Measurements from ENCODE around the gene DNM3.
A peak's percentile ranks its signal among the peaks of the same experiment; 100 is the strongest.

DNM3 gene

DNA sequence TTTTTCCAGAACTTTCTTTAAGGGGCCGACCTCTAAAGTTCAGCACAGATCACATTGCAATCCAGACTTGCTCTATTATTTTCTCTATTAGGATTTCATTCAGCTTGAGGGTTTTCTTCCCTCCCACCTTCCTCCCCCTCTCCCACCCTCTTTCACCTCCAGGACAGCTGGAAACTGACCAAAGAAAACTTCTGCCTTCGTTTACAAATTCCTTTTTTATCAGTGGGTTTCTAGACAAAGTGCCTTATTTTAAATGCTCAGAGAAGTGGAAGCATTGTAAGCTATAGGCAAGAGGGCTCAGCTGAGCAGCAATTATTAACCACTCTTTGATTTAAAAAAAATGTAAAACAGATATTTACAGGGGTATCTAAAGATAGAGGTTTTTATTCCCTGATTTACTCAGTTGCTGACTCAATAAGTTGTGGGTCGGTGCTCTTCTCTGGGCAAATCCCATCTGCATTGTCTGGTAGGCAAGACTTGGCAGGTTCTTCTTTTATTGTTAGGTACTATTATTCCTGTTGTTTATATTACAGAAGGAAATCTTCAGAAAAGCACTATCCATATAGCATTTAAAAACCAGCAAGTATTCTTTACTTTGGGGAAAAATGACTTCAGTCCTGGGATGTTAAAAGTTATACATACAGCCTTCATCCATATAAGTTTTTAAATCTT, 302.2 kb downstream of the DNM3 start:
- H3K4me1 ChIP-seq (ENCODE audit: control insufficient read depth, insufficient read depth, low read length) = peaks cover 10% of the 10 kb centered on the region
- H3K36me3 ChIP-seq (ENCODE audit: control insufficient read depth, insufficient read depth, low read length) = no peaks in the 10 kb centered on the region
- H3K9ac ChIP-seq (ENCODE audit: low read length) = peak overlapping the region; percentile 52
- no peak overlapping the region for H3K4me3 ChIP-seq (ENCODE audit: low read length)
- H3K9me3 ChIP-seq (ENCODE audit: control insufficient read depth, low read length) = no peaks in the 10 kb centered on the region
- H3K27me3 ChIP-seq (ENCODE audit: control insufficient read depth, insufficient read depth, low read length) = no peaks in the 10 kb centered on the region

DNA sequence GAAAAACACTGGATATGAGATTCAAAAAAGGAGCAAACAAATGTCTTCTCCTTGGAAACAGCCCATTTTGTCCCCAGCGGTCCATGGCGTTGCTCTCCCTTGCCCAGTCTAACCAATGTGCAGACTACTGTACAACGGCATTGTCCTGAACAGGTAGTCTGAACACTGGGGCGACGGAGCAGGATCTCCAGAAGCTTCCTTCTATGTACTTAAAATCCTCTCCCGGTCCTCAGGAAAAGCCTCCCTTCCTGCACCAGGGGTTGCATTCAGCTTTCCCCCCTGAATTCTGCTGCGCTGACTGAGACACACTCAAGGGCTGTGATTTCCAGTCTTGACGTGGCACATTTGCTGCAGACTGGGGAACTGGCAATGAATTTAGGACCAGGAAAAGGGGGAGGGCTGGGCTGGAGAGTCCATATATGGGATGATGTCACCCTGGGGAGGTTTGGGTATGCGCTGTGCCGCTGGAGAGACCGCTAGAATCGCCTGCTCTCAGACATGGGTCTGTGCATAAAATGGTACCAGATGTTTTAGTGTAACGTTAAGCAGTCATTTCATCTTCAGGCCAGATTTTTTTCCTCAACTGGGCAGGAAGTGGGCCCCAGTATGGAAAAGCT, 303.3 kb downstream of the DNM3 start:
- H3K4me3 ChIP-seq (ENCODE audit: low read length) = no peak overlapping the region
- peaks cover 10% of the 10 kb centered on the region for H3K4me1 ChIP-seq (ENCODE audit: control insufficient read depth, insufficient read depth, low read length)
- no peaks in the 10 kb centered on the region for H3K36me3 ChIP-seq (ENCODE audit: control insufficient read depth, insufficient read depth, low read length)
- H3K9ac ChIP-seq (ENCODE audit: low read length) = peak overlapping the region; percentile 60
- no peaks in the 10 kb centered on the region for H3K9me3 ChIP-seq (ENCODE audit: control insufficient read depth, low read length)
- no peaks in the 10 kb centered on the region for H3K27me3 ChIP-seq (ENCODE audit: control insufficient read depth, insufficient read depth, low read length)

DNA sequence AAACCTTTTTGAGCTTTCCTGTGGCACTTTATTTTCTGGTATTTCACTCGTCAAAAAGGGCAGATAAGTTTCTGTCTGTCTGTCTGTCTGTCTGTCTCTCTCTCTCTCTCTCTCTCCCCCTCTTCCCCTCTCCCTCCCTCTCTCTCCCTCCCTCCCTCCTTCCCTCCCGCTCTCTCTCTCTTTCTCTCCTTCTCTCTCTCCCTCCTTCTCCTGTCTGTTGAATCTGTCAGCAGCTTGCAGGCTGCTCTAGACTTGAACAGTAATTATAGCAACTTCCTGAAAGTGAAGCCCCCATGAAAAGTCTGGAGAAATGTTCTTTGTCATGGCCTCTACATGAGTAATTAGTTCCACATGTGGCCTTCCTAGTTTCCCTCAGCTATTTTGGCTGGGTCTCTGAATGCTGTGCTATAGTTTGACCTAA, 303.9 kb downstream of the DNM3 start:
- Histone ChIP-seq H3K9me3 (ENCODE audit: control insufficient read depth, low read length) (no peaks in the 10 kb centered on the region), H3K27me3 (ENCODE audit: control insufficient read depth, insufficient read depth, low read length) (no peaks in the 10 kb centered on the region), H3K36me3 (ENCODE audit: control insufficient read depth, insufficient read depth, low read length) (no peaks in the 10 kb centered on the region), H3K4me1 (ENCODE audit: control insufficient read depth, insufficient read depth, low read length) (peaks cover 10% of the 10 kb centered on the region), H3K4me3 (ENCODE audit: low read length) (no peak overlapping the region), H3K9ac (ENCODE audit: low read length) (peak overlapping the region; percentile 40)

DNA sequence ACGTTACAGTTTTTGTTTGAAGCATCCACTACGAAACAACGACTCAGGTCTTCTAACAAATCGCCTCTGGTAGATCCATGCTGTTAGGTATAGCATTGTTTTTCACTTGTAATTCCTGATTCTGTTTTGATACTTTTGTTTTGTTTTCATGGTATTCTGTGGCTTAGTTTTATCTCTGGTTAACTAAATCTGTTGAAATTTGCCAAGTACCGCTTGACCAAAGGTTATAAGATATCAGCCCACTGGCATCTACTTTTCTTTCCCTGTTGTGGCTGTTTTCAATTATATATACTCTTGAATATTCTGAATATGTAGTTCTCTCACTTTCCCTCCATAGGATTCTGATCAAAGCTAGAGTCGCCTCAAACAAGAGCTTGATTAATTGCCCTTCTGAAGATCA, 304.4 kb downstream of the DNM3 start:
- no peak overlapping the region for H3K4me3 ChIP-seq (ENCODE audit: low read length)
- H3K9ac ChIP-seq (ENCODE audit: low read length) = peak overlapping the region; percentile 40
- H3K4me1 ChIP-seq (ENCODE audit: control insufficient read depth, insufficient read depth, low read length) = peaks cover 10% of the 10 kb centered on the region
- H3K36me3 ChIP-seq (ENCODE audit: control insufficient read depth, insufficient read depth, low read length) = no peaks in the 10 kb centered on the region
- no peaks in the 10 kb centered on the region for H3K9me3 ChIP-seq (ENCODE audit: control insufficient read depth, low read length)
- no peaks in the 10 kb centered on the region for H3K27me3 ChIP-seq (ENCODE audit: control insufficient read depth, insufficient read depth, low read length)

DNA sequence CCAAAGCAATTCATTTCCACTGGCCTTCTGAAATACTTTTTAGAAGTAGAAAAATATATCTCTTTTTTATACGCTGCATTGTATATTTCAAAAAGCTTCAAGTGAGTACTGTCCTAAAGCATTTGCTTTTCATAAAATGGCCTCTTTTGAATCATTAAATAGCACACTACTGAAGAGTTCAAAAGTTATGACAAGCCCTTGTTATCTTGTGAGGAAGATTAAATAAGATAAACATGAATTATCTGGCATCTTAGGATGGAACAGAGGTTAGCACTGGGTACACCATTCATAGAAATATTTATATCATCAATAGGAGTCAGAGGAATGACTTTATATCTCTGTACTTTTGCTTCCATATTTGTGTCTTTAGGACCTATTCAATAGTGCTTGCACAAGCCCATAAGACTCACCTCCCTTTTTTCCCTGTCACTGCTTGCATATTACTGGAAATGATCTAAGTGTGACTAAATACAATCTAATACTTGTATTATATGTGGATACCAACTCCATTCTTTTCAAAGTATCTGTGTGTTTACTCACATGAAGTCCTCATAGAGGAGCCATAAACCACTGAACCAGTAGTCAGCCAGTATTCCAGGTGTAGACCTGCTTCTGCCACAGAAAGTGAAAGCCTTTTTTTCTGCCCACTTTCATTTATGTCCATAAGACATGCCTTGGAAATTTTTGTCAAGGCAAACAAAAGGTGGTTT, 305.0 kb downstream of the DNM3 start:
- H3K4me3 ChIP-seq (ENCODE audit: low read length) = no peak overlapping the region
- no peak overlapping the region for H3K9ac ChIP-seq (ENCODE audit: low read length)
- H3K4me1 ChIP-seq (ENCODE audit: control insufficient read depth, insufficient read depth, low read length) = peaks cover 10% of the 10 kb centered on the region
- H3K9me3 ChIP-seq (ENCODE audit: control insufficient read depth, low read length) = no peaks in the 10 kb centered on the region
- no peaks in the 10 kb centered on the region for H3K36me3 ChIP-seq (ENCODE audit: control insufficient read depth, insufficient read depth, low read length)
- no peaks in the 10 kb centered on the region for H3K27me3 ChIP-seq (ENCODE audit: control insufficient read depth, insufficient read depth, low read length)

DNA sequence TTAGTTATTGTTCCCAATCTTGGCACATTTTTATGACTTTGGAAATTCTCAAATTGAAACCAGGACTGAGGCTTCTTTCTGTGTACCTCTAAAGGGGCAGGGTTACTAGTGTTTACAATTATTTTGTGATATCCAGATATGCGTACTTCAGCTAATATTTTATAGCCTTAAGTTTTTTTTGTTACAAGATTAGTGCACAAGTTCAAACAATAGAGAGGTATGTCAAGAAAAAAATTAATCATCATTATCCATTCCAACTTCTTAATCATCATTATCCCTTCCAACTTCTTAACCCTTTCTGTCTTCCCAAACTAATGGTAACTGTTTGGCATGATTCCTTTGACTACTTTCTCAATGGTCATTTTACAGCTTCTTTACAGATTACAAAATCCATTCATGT, 306.2 kb downstream of the DNM3 start:
- no peaks in the 10 kb centered on the region for H3K9me3 ChIP-seq (ENCODE audit: control insufficient read depth, low read length)
- H3K4me3 ChIP-seq (ENCODE audit: low read length) = no peak overlapping the region
- H3K27me3 ChIP-seq (ENCODE audit: control insufficient read depth, insufficient read depth, low read length) = no peaks in the 10 kb centered on the region
- H3K4me1 ChIP-seq (ENCODE audit: control insufficient read depth, insufficient read depth, low read length) = peaks cover 10% of the 10 kb centered on the region
- no peak overlapping the region for H3K9ac ChIP-seq (ENCODE audit: low read length)
- H3K36me3 ChIP-seq (ENCODE audit: control insufficient read depth, insufficient read depth, low read length) = no peaks in the 10 kb centered on the region

DNA sequence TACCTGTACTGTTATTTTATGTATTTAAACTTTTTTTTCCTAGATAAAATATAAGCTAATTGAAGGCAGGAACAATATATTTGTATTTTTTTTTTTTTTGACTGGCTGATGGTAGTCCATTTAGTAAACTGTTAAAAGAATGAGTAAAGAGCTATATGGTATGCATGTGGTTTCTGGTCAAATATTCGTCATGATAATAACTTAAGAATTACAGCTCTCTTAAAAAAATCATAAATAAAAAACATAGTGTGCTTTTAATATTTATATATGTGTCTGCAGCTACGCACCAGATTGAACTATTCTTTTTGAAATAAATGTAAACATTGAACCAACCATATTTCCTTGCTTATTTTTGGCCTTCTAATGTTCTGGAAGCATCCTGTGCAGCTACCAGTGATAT, 306.9 kb downstream of the DNM3 start:
- Histone ChIP-seq H3K36me3 (ENCODE audit: control insufficient read depth, insufficient read depth, low read length) (no peaks in the 10 kb centered on the region), H3K4me3 (ENCODE audit: low read length) (no peak overlapping the region), H3K4me1 (ENCODE audit: control insufficient read depth, insufficient read depth, low read length) (peaks cover 9% of the 10 kb centered on the region), H3K27me3 (ENCODE audit: control insufficient read depth, insufficient read depth, low read length) (no peaks in the 10 kb centered on the region), H3K9me3 (ENCODE audit: control insufficient read depth, low read length) (no peaks in the 10 kb centered on the region), H3K9ac (ENCODE audit: low read length) (no peak overlapping the region)

DNA sequence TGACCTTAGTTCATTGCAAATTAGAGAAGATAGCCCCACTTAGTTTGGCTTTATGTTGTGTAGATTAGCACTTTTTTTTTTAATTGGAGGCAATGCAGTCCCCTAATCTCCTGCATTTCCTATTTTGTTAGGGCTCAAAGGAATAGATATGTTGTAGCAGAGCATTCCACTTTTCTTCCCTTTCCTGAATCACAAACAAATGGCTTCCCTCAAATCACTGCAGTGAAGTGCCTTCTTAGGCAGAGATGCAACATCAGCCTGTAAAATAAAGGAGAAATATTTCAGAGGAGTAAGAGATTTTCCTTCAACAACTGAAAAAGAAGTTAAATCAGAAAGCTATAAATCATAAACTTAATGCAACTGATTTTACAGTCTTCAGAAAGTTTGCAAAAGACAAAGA, 307.4 kb downstream of the DNM3 start:
- Histone ChIP-seq H3K9ac (ENCODE audit: low read length) (no peak overlapping the region), H3K36me3 (ENCODE audit: control insufficient read depth, insufficient read depth, low read length) (no peaks in the 10 kb centered on the region), H3K4me1 (ENCODE audit: control insufficient read depth, insufficient read depth, low read length) (peaks cover 6% of the 10 kb centered on the region), H3K27me3 (ENCODE audit: control insufficient read depth, insufficient read depth, low read length) (no peaks in the 10 kb centered on the region), H3K4me3 (ENCODE audit: low read length) (no peak overlapping the region), H3K9me3 (ENCODE audit: control insufficient read depth, low read length) (no peaks in the 10 kb centered on the region)

DNA sequence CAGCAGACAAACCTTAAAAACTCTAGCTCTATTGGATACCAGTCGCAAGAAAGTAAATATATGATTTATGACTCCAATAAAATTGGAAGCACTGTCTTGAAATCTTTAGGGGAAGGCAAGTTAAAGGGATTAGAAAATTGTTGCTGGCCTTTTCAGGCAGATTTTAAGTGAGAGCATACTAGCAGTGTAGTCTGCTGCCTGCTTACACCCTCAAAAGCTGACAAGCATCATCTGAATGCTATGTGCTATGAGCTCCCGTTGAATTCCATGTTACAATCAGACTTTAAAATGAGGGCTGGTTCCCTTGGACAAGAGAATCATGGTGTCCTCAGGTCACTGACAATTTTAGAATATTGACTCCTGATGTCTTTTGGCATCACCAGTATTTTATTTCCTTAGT, 308.0 kb downstream of the DNM3 start:
- Histone ChIP-seq H3K4me3 (ENCODE audit: low read length) (no peak overlapping the region), H3K36me3 (ENCODE audit: control insufficient read depth, insufficient read depth, low read length) (no peaks in the 10 kb centered on the region), H3K9ac (ENCODE audit: low read length) (no peak overlapping the region), H3K9me3 (ENCODE audit: control insufficient read depth, low read length) (no peaks in the 10 kb centered on the region), H3K4me1 (ENCODE audit: control insufficient read depth, insufficient read depth, low read length) (peaks cover 6% of the 10 kb centered on the region), H3K27me3 (ENCODE audit: control insufficient read depth, insufficient read depth, low read length) (no peaks in the 10 kb centered on the region)

DNA sequence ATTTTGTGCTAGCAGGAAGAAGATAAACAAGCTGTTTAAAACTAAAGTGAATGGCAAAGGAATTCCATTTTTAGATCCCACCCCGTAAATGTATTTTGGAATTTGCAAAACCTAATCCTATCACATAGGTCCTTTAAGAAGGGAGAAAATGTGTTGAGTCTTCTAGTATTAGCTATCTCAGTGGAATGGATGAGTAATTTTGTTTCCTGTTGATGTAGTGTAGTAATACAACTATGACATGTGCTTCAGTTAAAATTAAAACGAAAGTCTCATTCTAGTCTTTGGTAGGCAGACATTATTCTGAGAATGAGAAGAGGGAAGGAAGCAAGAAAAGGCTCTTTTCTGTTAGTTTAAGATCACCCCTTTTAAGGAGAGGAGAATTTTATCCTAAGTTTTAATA, 313.3 kb downstream of the DNM3 start:
- Histone ChIP-seq H3K4me1 (ENCODE audit: control insufficient read depth, insufficient read depth, low read length) (no peaks in the 10 kb centered on the region), H3K9me3 (ENCODE audit: control insufficient read depth, low read length) (no peaks in the 10 kb centered on the region), H3K36me3 (ENCODE audit: control insufficient read depth, insufficient read depth, low read length) (no peaks in the 10 kb centered on the region), H3K9ac (ENCODE audit: low read length) (no peak overlapping the region), H3K4me3 (ENCODE audit: low read length) (no peak overlapping the region), H3K27me3 (ENCODE audit: control insufficient read depth, insufficient read depth, low read length) (no peaks in the 10 kb centered on the region)

DNA sequence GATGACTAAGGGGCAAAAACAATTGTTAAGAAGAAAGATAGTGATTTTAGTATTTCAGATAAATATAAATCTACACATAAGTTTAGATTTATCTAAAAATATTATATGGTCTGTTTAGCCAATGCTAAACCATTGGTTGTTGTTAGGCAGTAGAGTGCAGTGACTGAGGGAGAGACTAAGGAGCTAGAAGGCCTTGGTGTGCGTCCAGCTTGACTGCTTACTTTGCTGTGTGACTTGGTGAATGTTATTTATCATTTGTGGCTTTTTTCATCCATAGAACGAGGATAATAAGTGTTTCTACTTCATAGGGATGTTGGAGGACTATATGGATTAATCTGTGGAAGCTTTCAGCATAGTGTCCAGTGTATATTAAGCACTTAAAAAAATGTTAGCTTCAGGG, 314.5 kb downstream of the DNM3 start:
- H3K4me3 ChIP-seq (ENCODE audit: low read length) = no peak overlapping the region
- H3K27me3 ChIP-seq (ENCODE audit: control insufficient read depth, insufficient read depth, low read length) = no peaks in the 10 kb centered on the region
- no peak overlapping the region for H3K9ac ChIP-seq (ENCODE audit: low read length)
- H3K4me1 ChIP-seq (ENCODE audit: control insufficient read depth, insufficient read depth, low read length) = no peaks in the 10 kb centered on the region
- H3K36me3 ChIP-seq (ENCODE audit: control insufficient read depth, insufficient read depth, low read length) = no peaks in the 10 kb centered on the region
- H3K9me3 ChIP-seq (ENCODE audit: control insufficient read depth, low read length) = no peaks in the 10 kb centered on the region

DNA sequence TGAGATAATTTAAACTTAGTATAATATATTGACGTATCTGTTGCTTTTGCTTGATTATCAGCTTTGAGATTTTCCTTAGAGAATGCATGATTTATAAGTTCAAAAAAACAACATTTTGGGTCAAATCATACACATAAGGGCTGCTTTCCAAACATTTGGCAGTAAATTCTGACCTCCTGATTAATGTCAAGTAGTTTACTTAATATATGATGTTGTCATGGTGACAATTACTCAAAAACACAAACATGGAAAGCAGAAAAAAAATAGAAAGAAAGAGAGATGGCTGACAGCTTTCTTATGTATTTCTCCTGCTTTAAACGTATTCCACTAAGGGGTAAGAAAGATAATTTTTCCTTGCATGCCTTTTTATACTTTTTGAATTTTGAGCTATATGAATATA, 320.9 kb downstream of the DNM3 start:
- no peaks in the 10 kb centered on the region for H3K9me3 ChIP-seq (ENCODE audit: control insufficient read depth, low read length)
- no peaks in the 10 kb centered on the region for H3K4me1 ChIP-seq (ENCODE audit: control insufficient read depth, insufficient read depth, low read length)
- no peaks in the 10 kb centered on the region for H3K36me3 ChIP-seq (ENCODE audit: control insufficient read depth, insufficient read depth, low read length)
- H3K4me3 ChIP-seq (ENCODE audit: low read length) = no peak overlapping the region
- no peak overlapping the region for H3K9ac ChIP-seq (ENCODE audit: low read length)
- H3K27me3 ChIP-seq (ENCODE audit: control insufficient read depth, insufficient read depth, low read length) = no peaks in the 10 kb centered on the region

All from mucosa of stomach (tissue), 1 donor.